Caki2 (cell line): ENCODE results near the gene NFIX. TPM values are rescaled to one million over a fixed set of nuclear protein-coding genes. Genes with fewer than 3 reads are reported as not detected.

Experiments used
- DNase-seq: peaks from one replicate; pipeline ENCODE4 v3.0.0-alpha.2; 2015; ENCODE audit warnings: low read depth
- in situ Hi-C: cut with HindIII; loops from 2 replicates; pipeline ENCODE4 v1.10.0; 2016; ENCODE audit warnings: low sequenced_read_pairs, low pct_unique_long_range_greater_than_20kb, mixed read lengths
- total RNA-seq: library from RNA; depleted of rRNA; stranded (reverse); fragments of >200 nt; shearing (Covaris generic); gene quantifications from 2 replicates; pipeline ENCODE4 v1.2.3, GENCODE V29; 2014; ENCODE audit warnings: low replicate concordance

Gene NFIX
- total RNA-seq, 1 experiment from 2014 or later = 1.2 TPM

GRCh38 chr19:13117772-13118423, 122.6 kb downstream of the NFIX start, which contains the start of gene NACC1:
Gene NACC1, plus strand, starts transcription at chr19:13118264. Its CDS starts 16,944 bp downstream, at chr19:13135208.
- DNase-seq = peak; percentile 83
- in situ Hi-C loops = no loop called here

- DNase-seq = no peak
- in situ Hi-C loops = no loop called here
Measured at GRCh38 chr19:13118424-13119193, 123.3 kb downstream of the NFIX start.

GRCh38 chr19:13119627-13120026, 124.4 kb downstream of the NFIX start:
- DNase-seq = no peak
- in situ Hi-C loops = no loop called here

- in situ Hi-C loops = no loop called here
- no peak for DNase-seq
Measured at GRCh38 chr19:13120031-13120430, 124.8 kb downstream of the NFIX start.

- no peak for DNase-seq
- in situ Hi-C loops = no loop called here
Measured at GRCh38 chr19:13120817-13121216, 125.5 kb downstream of the NFIX start.

GRCh38 chr19:13121551-13122274, 126.4 kb downstream of the NFIX start:
- DNase-seq = no peak
- in situ Hi-C loops = no loop called here

- no peak for DNase-seq
- in situ Hi-C loops = no loop called here
Measured at GRCh38 chr19:13122275-13122878, 127.1 kb downstream of the NFIX start.

- no peak for DNase-seq
- in situ Hi-C loops = no loop called here
Measured at GRCh38 chr19:13122980-13123957, 128.0 kb downstream of the NFIX start.

- no peak for DNase-seq
- in situ Hi-C loops = no loop called here
Measured at GRCh38 chr19:13127051-13127450, 131.8 kb downstream of the NFIX start.

GRCh38 chr19:13127811-13128575, 132.7 kb downstream of the NFIX start:
- in situ Hi-C loops = no loop called here
- DNase-seq = no peak

- no peak for DNase-seq
- in situ Hi-C loops = no loop called here
Measured at GRCh38 chr19:13128583-13128982, 133.3 kb downstream of the NFIX start.

GRCh38 chr19:13129384-13129783, 134.1 kb downstream of the NFIX start:
- DNase-seq = no peak
- in situ Hi-C loops = no loop called here

GRCh38 chr19:13130886-13131490, 135.7 kb downstream of the NFIX start:
- DNase-seq = no peak
- in situ Hi-C loops = no loop called here

GRCh38 chr19:13132471-13133180, 137.4 kb downstream of the NFIX start:
- in situ Hi-C loops = no loop called here
- DNase-seq = no peak

- no peak for DNase-seq
- in situ Hi-C loops = no loop called here
Measured at GRCh38 chr19:13133241-13133870, 138.1 kb downstream of the NFIX start.

GRCh38 chr19:13134626-13135025, 139.4 kb downstream of the NFIX start:
- peak; percentile 35 for DNase-seq
- in situ Hi-C loops = no loop called here
